T-helper 2 cell (primary cell): ENCODE data around the gene CTXND1.
"Not testable (repeated sequence)": the region's sequence is repeated elsewhere in the genome, so short reads cannot be mapped to it uniquely, and the experiment has no call there.

Experiments used
- DNase-seq, 5 experiments: peaks; one replicate each; pipeline versions ENCODE4 v3.0.0 to v3.0.0-alpha.2; 2012 to 2022
- total RNA-seq, 2 donors: gene quantifications; one replicate each; lab custom pipeline; 2026; lab: John Stamatoyannopoulos, UW

The CTXND1 gene
- total RNA-seq = 0 reads per million in 2 donors

DNA sequence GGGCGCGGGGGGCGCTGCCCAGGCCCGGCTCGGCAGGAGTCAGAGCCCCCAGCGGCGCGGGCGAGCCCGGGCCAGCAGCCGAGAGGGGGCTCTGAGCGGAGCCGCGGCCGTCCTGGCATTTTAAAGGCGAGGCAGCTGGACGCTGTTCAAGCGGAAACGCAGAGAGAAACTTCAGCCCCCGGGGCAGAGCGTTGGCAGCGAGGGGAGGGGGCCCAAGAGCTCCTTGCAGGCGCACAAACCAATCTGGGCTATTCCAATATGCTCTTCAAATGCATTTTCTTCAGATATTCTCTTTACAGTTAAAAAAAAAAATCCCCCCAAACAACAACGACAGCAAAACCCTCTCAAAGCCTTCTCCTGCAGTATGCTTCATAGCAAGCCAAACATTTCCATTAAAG, at the start of gene CTXND1:
Gene CTXND1, minus strand, starts transcription at position 93 of the 398 bp plus-strand sequence. CDS start 50,264 bp downstream, outside the sequence.
- DNase-seq = no peak

- no peak for DNase-seq
Measured at GRCh38 chr15:80301472-80301871, 49.5 kb upstream of the CTXND1 start.

- DNase-seq = not testable (repeated sequence)
Measured at GRCh38 chr15:80295777-80296176, 43.8 kb upstream of the CTXND1 start.

DNA sequence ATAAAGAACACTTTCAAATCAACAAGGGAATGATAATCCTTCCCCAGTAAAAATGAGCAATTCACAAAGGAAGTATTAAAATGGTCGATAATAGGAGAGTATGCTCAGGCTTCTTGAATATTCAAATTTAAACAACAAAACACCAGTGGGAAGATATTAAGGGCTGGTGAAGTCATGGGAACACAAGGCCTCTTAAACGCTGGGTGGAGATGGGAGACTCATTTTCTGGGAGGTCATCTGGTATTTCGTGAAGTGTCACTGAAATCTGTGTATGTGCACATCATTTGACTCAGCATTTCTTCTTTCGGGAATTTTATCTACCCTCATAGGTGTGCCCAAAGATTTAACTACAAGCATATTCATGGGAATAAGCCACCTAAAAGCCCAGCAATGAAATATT, 40.1 kb upstream of the CTXND1 start:
- DNase-seq = no peak

GRCh38 chr15:80290891-80291290, 38.9 kb upstream of the CTXND1 start:
- not testable (repeated sequence) for DNase-seq

GRCh38 chr15:80289528-80290495, 37.8 kb upstream of the CTXND1 start:
- DNase-seq = no peak

GRCh38 chr15:80288131-80288530, 36.1 kb upstream of the CTXND1 start:
- DNase-seq = no peak

DNA sequence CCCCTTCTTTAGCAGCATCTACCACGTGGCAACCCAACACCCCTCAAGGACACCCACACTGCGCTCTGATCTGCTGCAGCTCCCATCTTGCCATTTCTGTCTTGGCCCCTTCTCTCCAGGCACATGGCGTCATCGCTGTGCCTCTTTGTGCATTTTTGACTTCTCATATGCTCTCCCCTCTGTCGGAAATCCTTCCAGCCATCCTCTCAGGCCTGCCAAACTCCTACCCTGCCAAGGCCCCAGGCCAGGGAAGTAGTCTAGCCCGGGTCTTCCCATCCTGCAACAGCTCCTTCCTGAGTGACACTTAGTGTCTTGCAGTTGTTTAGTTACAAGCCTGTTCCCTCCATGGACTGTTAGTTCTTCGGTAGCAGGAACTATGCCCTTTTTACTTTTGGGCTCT, 34.0 kb upstream of the CTXND1 start:
- no peak for DNase-seq

GRCh38 chr15:80285379-80285778, 33.4 kb upstream of the CTXND1 start:
- DNase-seq = no peak

GRCh38 chr15:80283531-80283930, 31.5 kb upstream of the CTXND1 start:
- no peak for DNase-seq

DNA sequence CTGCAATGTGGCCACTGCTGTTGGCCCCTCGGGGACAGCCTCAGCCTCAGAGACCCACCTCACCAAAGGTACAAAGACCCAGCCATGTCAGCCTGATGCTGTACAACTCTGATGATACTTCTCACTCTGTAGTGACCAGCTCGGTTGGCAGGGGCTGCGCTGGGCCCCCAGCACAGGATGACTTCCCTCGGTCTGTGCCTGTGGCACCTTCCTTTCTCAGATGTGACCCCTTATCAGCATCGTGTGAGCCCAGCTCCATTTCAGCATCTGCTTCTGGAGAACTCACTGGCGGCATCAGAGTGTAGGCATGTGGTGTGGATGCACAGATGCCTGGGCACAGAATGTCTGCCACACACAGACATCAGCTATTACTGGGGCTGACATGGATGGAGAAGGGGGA, 25.1 kb upstream of the CTXND1 start:
- no peak for DNase-seq

GRCh38 chr15:80275961-80276360, 23.9 kb upstream of the CTXND1 start:
- DNase-seq = no peak

DNA sequence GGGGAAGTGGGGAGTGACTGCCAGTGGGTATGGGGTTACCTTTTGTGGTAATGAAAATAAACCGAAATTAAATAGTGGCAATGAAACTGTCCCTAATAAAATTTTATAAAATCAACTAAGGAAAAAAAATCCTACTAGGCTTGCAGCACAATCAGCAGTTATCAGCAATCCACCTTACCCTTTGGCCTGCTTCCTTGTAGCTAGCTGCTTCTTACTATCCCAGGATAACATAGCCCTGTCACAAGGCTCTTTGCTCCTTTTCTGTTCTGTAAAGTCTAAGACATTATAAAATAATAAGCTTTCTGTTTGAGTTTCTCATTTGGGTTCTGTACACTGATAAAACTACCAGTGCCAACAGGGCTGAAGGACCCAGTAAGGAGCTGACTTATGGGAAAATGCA, 23.0 kb upstream of the CTXND1 start:
- DNase-seq = no peak

DNA sequence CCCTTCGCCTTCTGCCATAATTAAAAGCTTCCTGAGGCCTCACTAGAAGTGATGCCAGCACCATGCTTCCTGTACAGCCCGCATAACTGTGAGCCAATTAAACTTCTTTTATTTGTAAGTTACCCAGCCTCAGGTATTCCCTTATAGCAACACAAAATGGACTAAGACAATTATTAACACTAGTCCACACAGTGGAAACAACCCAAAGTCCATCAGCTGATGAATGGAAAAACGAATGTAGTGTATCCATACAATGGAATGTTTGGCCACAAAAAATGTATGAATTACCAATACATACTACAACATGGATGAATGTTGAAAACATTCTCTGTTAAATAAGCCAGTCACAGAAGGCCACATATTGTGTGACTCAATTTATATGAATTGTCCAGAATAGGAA, 22.5 kb upstream of the CTXND1 start:
- DNase-seq = no peak

GRCh38 chr15:80272987-80273386, 21.0 kb upstream of the CTXND1 start:
- DNase-seq = no peak

DNA sequence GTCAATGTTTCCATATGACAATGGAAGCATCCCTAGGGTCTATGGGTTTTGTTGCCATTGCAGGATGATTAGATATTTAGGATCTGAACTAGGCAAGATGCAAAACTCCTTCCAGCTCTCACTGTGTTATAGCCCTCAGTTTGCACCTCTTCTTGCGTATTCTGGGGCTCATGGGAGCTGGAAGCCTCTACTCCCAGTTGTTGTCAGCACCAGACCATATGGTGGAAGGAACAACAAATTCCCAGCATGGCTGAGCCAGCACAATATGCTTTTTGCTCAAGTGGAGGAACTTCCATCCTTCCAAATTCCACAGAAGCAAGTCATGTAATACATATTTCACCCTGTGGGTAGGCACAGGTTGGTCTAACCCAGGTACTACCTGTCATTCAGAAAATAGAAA, 18.5 kb upstream of the CTXND1 start:
- no peak for DNase-seq

GRCh38 chr15:80268101-80268500, 16.1 kb upstream of the CTXND1 start:
- DNase-seq = no peak

- DNase-seq = no peak
Measured at GRCh38 chr15:80267658-80268057, 15.6 kb upstream of the CTXND1 start.

GRCh38 chr15:80266745-80267144, 14.7 kb upstream of the CTXND1 start:
- DNase-seq = no peak

- DNase-seq = no peak
Measured at GRCh38 chr15:80266113-80266512, 14.1 kb upstream of the CTXND1 start.

GRCh38 chr15:80265021-80265420, 13.0 kb upstream of the CTXND1 start:
- no peak for DNase-seq

- no peak for DNase-seq
Measured at GRCh38 chr15:80264031-80264430, 12.0 kb upstream of the CTXND1 start.

GRCh38 chr15:80260551-80260950, 8.5 kb upstream of the CTXND1 start:
- DNase-seq = no peak

DNA sequence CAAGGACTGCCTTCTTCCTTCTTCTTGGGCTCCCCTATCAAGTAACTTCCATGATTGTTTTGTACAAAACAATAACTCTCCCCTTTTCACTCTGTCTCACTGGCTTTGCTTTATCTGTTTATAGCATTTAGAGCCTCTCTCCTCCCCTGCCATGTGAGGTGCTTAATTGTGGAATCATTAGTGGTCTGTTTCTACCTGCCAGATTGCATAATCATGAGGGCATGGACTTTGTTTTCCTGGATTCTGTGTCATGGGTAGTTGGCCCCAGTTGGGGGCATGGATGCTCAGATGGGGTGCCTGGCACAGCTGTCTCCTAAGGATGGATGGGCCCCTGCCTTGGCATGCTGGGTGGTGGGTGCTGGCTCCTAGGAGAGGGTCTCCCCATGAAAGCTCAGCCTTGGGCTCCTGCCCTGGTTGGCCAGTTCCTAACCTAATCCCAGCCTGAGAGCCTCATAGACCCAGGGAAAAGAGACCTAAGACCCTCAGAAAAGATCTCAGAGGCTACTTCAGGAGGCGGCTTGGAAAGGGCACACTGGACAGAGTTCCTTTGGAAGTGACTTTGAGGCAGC, 8.0 kb upstream of the CTXND1 start:
- no peak for DNase-seq
